22Rv1 (cell line): ENCODE data around the gene RITA1.
A peak's percentile ranks its signal among the peaks of the same experiment; 100 is the strongest.

ENCODE experiments used
- H3K27ac ChIP-seq: fragments of 450-650 bp; 2 replicates; pipeline ENCODE4 v1.5.1; 2017
- CTCF ChIP-seq: fragments of 450-650 bp; IDR thresholded peaks from 2 replicates; pipeline ENCODE4 v1.5.1; 2017; ENCODE audit warnings: mild to moderate bottlenecking
- ZFX ChIP-seq: fragments of 450-650 bp; IDR thresholded peaks from 2 replicates; pipeline ENCODE4 v1.6.1; 2017; ENCODE audit warnings: antibody characterized with exemption, borderline replicate concordance

Gene RITA1

GRCh38 chr12:113149361-113150150 is 36.0 kb upstream of the RITA1 start, which contains the start of gene CFAP73:
CFAP73 (plus strand) TSS chr12:113149724; CDS start chr12:113149858, 134 bp downstream.
- H3K27ac ChIP-seq, result no peak within 1 kb of the TSS
- TF ChIP-seq CTCF (no peak), ZFX (no peak)

GRCh38 chr12:113151655-113152054 is 33.9 kb upstream of the RITA1 start:
- no peak overlapping the region for H3K27ac ChIP-seq
- TF ChIP-seq CTCF (no peak), ZFX (no peak)

GRCh38 chr12:113152196-113152834 is 33.2 kb upstream of the RITA1 start:
- peak overlapping the region; percentile 87 for H3K27ac ChIP-seq

GRCh38 chr12:113152835-113153814 is 32.4 kb upstream of the RITA1 start:
- peak overlapping the region; percentile 87 for H3K27ac ChIP-seq
- TF ChIP-seq ZFX, result no peak
- TF ChIP-seq CTCF, result peak; percentile 89

More at GRCh38 chr12:113152196-113152834, 33.2 kb upstream of the RITA1 start:
- no peak for TF ChIP-seq CTCF
- TF ChIP-seq ZFX, result no peak

- TF ChIP-seq ZFX (no peak), CTCF (no peak)
- H3K27ac ChIP-seq, result no peak overlapping the region
Measured at GRCh38 chr12:113154351-113154973, 31.1 kb upstream of the RITA1 start.

GRCh38 chr12:113155060-113155459 is 30.5 kb upstream of the RITA1 start:
- H3K27ac ChIP-seq, result no peak overlapping the region
- no peak for TF ChIP-seq CTCF
